ENCODE results near the gene SPATC1L.
"Not testable (repeated sequence)": the region's sequence is repeated elsewhere in the genome, so short reads cannot be mapped to it uniquely, and the experiment has no call there.

Gene SPATC1L

GRCh38 chr21:46200877-46201803 lies 16.9 kb upstream of the SPATC1L start:
- DNase-seq (ENCODE audit: low spot score): not testable (repeated sequence)

- no peak for DNase-seq (ENCODE audit: low spot score)
Observed at GRCh38 chr21:46199436-46200373, 15.4 kb upstream of the SPATC1L start.

GRCh38 chr21:46196733-46197132 lies 12.5 kb upstream of the SPATC1L start:
- DNase-seq (ENCODE audit: low spot score): no peak

- DNase-seq (ENCODE audit: low spot score): no peak
Observed at GRCh38 chr21:46195595-46196195, 11.4 kb upstream of the SPATC1L start.

GRCh38 chr21:46194374-46195334 lies 10.4 kb upstream of the SPATC1L start:
- DNase-seq (ENCODE audit: low spot score): no peak

GRCh38 chr21:46193829-46194373 lies 9.6 kb upstream of the SPATC1L start:
- DNase-seq (ENCODE audit: low spot score): no peak

GRCh38 chr21:46191686-46192575 lies 7.7 kb upstream of the SPATC1L start:
- no peak for DNase-seq (ENCODE audit: low spot score)

- DNase-seq (ENCODE audit: low spot score): no peak
Observed at GRCh38 chr21:46191257-46191685, 7.0 kb upstream of the SPATC1L start.

- no peak for DNase-seq (ENCODE audit: low spot score)
Observed at GRCh38 chr21:46190491-46191131, 6.4 kb upstream of the SPATC1L start.

GRCh38 chr21:46189959-46190490 lies 5.8 kb upstream of the SPATC1L start:
- DNase-seq (ENCODE audit: low spot score): no peak

GRCh38 chr21:46189213-46189958 lies 5.1 kb upstream of the SPATC1L start:
- no peak for DNase-seq (ENCODE audit: low spot score)

GRCh38 chr21:46188226-46189212 lies 4.3 kb upstream of the SPATC1L start:
- peak; percentile 41 for DNase-seq (ENCODE audit: low spot score)

- DNase-seq (ENCODE audit: low spot score): no peak
Observed at GRCh38 chr21:46187814-46188213, 3.6 kb upstream of the SPATC1L start.

GRCh38 chr21:46187261-46187660 lies 3.0 kb upstream of the SPATC1L start:
- DNase-seq (ENCODE audit: low spot score): no peak

GRCh38 chr21:46185716-46186115 lies 1.5 kb upstream of the SPATC1L start:
- DNase-seq (ENCODE audit: low spot score): no peak

GRCh38 chr21:46184625-46185555 lies 631 bp upstream of the SPATC1L start:
- DNase-seq (ENCODE audit: low spot score): peak; percentile 63
